ENCODE results near the gene SYMPK.

GRCh38 chr19:45885556-45886426 is 22.8 kb upstream of the SYMPK start, which contains the start of gene IRF2BP1:
- TF ChIP-seq CTCF (IDR thresholded peaks at IDR 0.05; ENCODE audit: insufficient read depth, low read length, poor library complexity, severe bottlenecking) (no peak), EZH2phosphoT487 (conservative IDR thresholded peaks at IDR 0.05; ENCODE audit: low read length) (no peak)
